ENCODE measurements around the gene CBX4.

CBX4 gene

DNA sequence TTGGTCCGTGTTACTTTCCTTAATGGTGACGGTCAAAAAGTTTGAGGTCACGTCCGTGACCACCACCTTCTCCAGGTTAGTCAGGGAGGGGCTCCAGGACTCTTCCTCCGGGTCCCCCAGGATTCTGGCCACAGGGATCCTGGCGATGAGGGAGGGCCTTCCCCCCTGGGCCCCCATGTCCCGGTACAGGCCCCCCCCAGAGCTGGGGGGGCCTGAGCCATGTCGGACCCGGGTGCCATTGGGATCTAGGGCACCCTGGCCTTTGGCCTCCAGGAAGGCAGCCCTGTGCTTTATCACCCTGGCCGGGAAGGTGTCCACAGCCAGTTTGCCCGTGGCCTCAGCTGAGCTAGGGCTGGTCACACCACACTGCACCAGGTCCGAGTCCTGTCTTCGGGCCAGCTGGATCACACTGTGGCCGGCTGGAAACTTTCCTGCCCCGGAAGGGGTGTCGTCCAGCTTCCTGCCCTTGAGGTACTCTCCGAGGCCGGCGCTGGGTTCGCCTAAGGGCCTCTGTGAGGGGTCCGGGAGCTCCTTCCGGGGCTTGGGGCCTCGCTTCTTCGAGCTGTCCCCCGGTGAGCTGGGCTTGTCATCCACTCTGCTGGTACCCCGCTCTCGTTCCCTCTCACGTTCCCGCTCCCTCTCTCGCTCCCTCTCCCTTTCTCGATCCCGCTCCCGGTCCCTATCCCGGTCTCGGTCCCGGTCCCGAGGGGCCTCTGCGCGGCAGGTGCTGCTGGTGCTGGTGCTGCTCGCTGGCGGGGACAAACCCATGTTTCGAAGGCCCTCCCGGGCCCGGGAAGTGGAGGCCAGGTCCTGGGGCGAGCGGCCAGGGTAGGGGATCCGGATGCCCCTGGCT is 44.4 kb downstream of the CBX4 start:
- ChIA-PET POLR2A (interaction anchor here (1.1 to 2.1 kb wide), 2 partner anchors 15 to 45 kb away, joined by 5 to 8 read pairs; partner anchors contain the start of gene CBX4), CTCF (interaction anchor here (0.6 to 1.7 kb wide), 4 partner anchors 39 to 929 kb away, joined by 3 to 7 read pairs (median 5); no protein-coding TSS in a partner anchor)
- Histone ChIP-seq H3K4me1 (ENCODE audit: control insufficient read depth, insufficient read depth, low read length) (peaks cover 19% of the 10 kb centered on the region), H3K4me3 (ENCODE audit: low read depth, low read length) (no peak overlapping the region), H3K9me3 (ENCODE audit: control insufficient read depth, insufficient read depth, low read depth, low read length) (no peaks in the 10 kb centered on the region), H3K27ac (ENCODE audit: extremely low read depth, low read depth, low read length) (no peak overlapping the region), H3K36me3 (ENCODE audit: control insufficient read depth in 2 of 2, insufficient read depth in 1 of 2, low read length in 2 of 2) (peaks cover 0 to 15% of the 10 kb centered on the region in 2 experiments; a peak in 1 of 3 replicates)
- TF ChIP-seq ZNF211 (tag by site-specific recombination; IDR thresholded peaks at IDR 0.05; ENCODE audit: low read depth) = no peak
- TF ChIP-seq PATZ1 (tag by site-specific recombination; IDR thresholded peaks at IDR 0.05) = peak; percentile 49; the same call in 1 of the 2 replicates

DNA sequence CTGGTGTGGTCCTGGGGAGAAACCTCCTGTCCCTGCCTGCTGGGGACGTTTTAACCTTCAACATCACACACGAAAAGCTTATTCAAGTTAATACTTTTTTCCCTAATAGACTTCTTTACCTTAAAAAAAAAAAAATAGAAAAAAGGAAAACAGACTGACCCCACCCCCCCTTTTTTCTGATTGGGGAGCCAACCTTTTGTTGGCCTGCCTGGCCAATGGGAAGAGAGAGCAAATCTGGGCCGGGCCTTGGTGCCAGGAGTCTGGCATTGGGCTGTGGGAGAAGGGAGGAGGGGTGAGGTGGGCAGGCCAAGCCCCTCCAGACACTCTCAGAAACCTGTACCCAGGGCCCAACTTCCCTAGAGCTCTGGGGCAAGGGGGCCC is 45.3 kb downstream of the CBX4 start:
- Histone ChIP-seq H3K4me1 (ENCODE audit: control insufficient read depth, insufficient read depth, low read length) (peaks cover 16% of the 10 kb centered on the region), H3K4me3 (ENCODE audit: low read depth, low read length) (no peak overlapping the region), H3K27ac (ENCODE audit: extremely low read depth, low read depth, low read length) (no peak overlapping the region), H3K9me3 (ENCODE audit: control insufficient read depth, insufficient read depth, low read depth, low read length) (no peaks in the 10 kb centered on the region), H3K36me3 (ENCODE audit: control insufficient read depth in 2 of 2, insufficient read depth in 1 of 2, low read length in 2 of 2) (peaks cover 0 to 15% of the 10 kb centered on the region in 2 experiments; a peak in 1 of 3 replicates)
- ChIA-PET CTCF (interaction anchor here (0.5 to 2.0 kb wide), 9 partner anchors 14 to 625 kb away, joined by 3 to 7 read pairs (median 5); no protein-coding TSS in a partner anchor), POLR2A (interaction anchor here (1.3 to 2.1 kb wide), 3 partner anchors 16 to 53 kb away, joined by 3 to 8 read pairs (median 4); partner anchors contain the start of gene CBX4)
- peak; percentile 6; the same call in 1 of the 2 replicates for TF ChIP-seq PRDM10 (tag by site-specific recombination; IDR thresholded peaks at IDR 0.05)
- no peak for TF ChIP-seq ZNF76 (tag by site-specific recombination; IDR thresholded peaks at IDR 0.05; ENCODE audit: borderline replicate concordance, low read depth)
- peak; percentile 24; the same call in 1 of the 2 replicates for TF ChIP-seq ZNF335 (tag by site-specific recombination; conservative IDR thresholded peaks at IDR 0.05)
- TF ChIP-seq PATZ1 (tag by site-specific recombination; IDR thresholded peaks at IDR 0.05) = peak; percentile 13; the same call in 1 of the 2 replicates
- TF ChIP-seq SP2 (tag by site-specific recombination; IDR thresholded peaks at IDR 0.05) = peak; percentile 61
- no peak for TF ChIP-seq ZNF580 (tag by site-specific recombination; IDR thresholded peaks at IDR 0.05)
- no peak for TF ChIP-seq ZFP37 (tag by site-specific recombination; IDR thresholded peaks at IDR 0.05)
- TF ChIP-seq ZNF362 (tag by site-specific recombination; IDR thresholded peaks at IDR 0.05) = 0 out of 2 replicates have a peak, but pooled peaks have one; percentile 44
- no peak for TF ChIP-seq SP7 (tag by site-specific recombination; IDR thresholded peaks at IDR 0.05)
